HepG2 (cell line): Measurements from ENCODE around the gene NUP88. TPM values are rescaled to one million over a fixed set of nuclear protein-coding genes. Genes with fewer than 3 reads are reported as not detected.

Experiments
- ATAC-seq: fragments of 200-7000 bp; cut with Tn5 transposase; 3 replicates; pipeline ENCODE4 v1.9.1; 2020; ENCODE audit warnings: mild to moderate bottlenecking, moderate library complexity
- BruUV-seq: library from RNA; stranded (reverse); fragments of 400-500 nt; replicated peaks from 2 replicates; lab custom pipeline; 2021; lab: Mats Ljungman, UMichigan
- CTCF ChIA-PET: fragments of 300-600 bp; formaldehyde crosslinking; extraction: SDS; loops from one replicate; lab custom pipeline; 2021; ENCODE audit warnings: low total read pairs, inconsistent platforms, low intra/inter-chr PET ratio; lab: Yijun Ruan, JAX
- POLR2A ChIA-PET: fragments of 350-600 bp; sonication (Branson Sonifier 250); formaldehyde crosslinking; loops from one replicate; lab custom pipeline; 2020; ENCODE audit warnings: antibody characterized with exemption, inconsistent platforms; lab: Yijun Ruan, JAX
- DNase-seq: peaks from one replicate; pipeline ENCODE4 v3.0.0-alpha.2; 2015; ENCODE audit warnings: low spot score
- FAIRE-seq: peaks from 3 replicates; lab custom pipeline; 2011; peaks lifted over from hg19 to GRCh38; lab: Jason Lieb, UNC
- H2AFZ ChIP-seq: one replicate; pipeline ENCODE4 v1.6.1; 2011; ENCODE audit warnings: low read length, inconsistent platforms
- H3K27ac ChIP-seq: fragments of 300-600 bp; 3 replicates; pipeline ENCODE4 v1.8.0; 2011; ENCODE audit warnings: mixed run types, mild to moderate bottlenecking, mixed read lengths, low read length, inconsistent platforms; ENCODE audit not compliant: insufficient read depth; ENCODE audit errors: extremely low read length
- H3K27me3 ChIP-seq, 2 experiments: fragments of 200-600 bp in 1 of 2; 2 replicates in 1 of 2; 3 replicates in 1 of 2; pipeline versions ENCODE4 v1.6.0 to v1.8.0; 2011; ENCODE audit warnings: low read length in 2 of 2, mild to moderate bottlenecking in 2 of 2, moderate library complexity in 2 of 2, inconsistent platforms in 1 of 2; ENCODE audit not compliant: insufficient read depth in 2 of 2, control insufficient read depth in 1 of 2
- H3K36me3 ChIP-seq, 2 experiments: fragments of 200-600 bp in 1 of 2; replicated peaks in 1 of 2; 2 replicates in 1 of 2; 3 replicates in 1 of 2; pipeline versions ENCODE4 v1.5.1 to v1.8.0; 2011; ENCODE audit warnings: low read length in 2 of 2, inconsistent platforms in 1 of 2; ENCODE audit not compliant: insufficient read depth in 2 of 2, control insufficient read depth in 1 of 2
- H3K4me1 ChIP-seq: 2 replicates; pipeline ENCODE4 v1.5.1; 2012; ENCODE audit warnings: low read length, inconsistent platforms; ENCODE audit not compliant: insufficient read depth
- H3K4me2 ChIP-seq: 2 replicates; pipeline ENCODE4 v1.6.0; 2011; ENCODE audit warnings: low read depth, low read length, inconsistent platforms
- H3K4me3 ChIP-seq, 3 experiments: fragments of 200-600 bp in 1 of 3; sonication (generic), shearing (Covaris generic) in 1 of 3; replicated peaks in 1 of 3; 2 replicates each; pipeline ENCODE4 v1.5.1; 2011 to 2016; ENCODE audit warnings: low read length in 3 of 3, inconsistent platforms in 2 of 3, low read depth in 2 of 3, mild to moderate bottlenecking in 2 of 3, control low read depth in 1 of 3, mixed read lengths in 1 of 3; ENCODE audit not compliant: insufficient read depth in 1 of 3
- H3K79me2 ChIP-seq: one replicate; pipeline ENCODE4 v1.6.1; 2011; ENCODE audit warnings: low read length, inconsistent platforms; ENCODE audit not compliant: insufficient read depth
- H3K9ac ChIP-seq: 2 replicates; pipeline ENCODE4 v1.6.0; 2011; ENCODE audit warnings: mild to moderate bottlenecking, low read depth, low read length, inconsistent platforms; ENCODE audit not compliant: insufficient read depth
- H3K9me3 ChIP-seq: 2 replicates; pipeline ENCODE4 v1.5.1; 2012; ENCODE audit warnings: mild to moderate bottlenecking, low read length
- H4K20me1 ChIP-seq: 2 replicates; pipeline ENCODE4 v1.6.0; 2011; ENCODE audit warnings: inconsistent platforms, mild to moderate bottlenecking, low read length, moderate library complexity; ENCODE audit not compliant: insufficient read depth
- CBX1 ChIP-seq: IDR thresholded peaks from one replicate; pipeline ENCODE4 v1.6.1; 2016; ENCODE audit warnings: antibody characterized with exemption, low read depth
- SRF ChIP-seq: IDR thresholded peaks from 2 replicates; pipeline ENCODE4 v1.6.1; 2011; ENCODE audit warnings: mild to moderate bottlenecking, low read depth, low read length, moderate library complexity
- ZBTB40 ChIP-seq, 2 experiments: fragments of 450-650 bp in 1 of 2; sonication (generic) in 1 of 2; formaldehyde crosslinking in 1 of 2; IDR thresholded peaks; 2 replicates each; pipeline versions ENCODE4 v1.6.1 to v1.8.0; 2016 to 2022; ENCODE audit warnings: antibody characterized with exemption in 1 of 2, mild to moderate bottlenecking in 1 of 2, missing genetic modification reagents in 1 of 2
- ZFP37 ChIP-seq: sonication (generic); formaldehyde crosslinking; IDR thresholded peaks from 2 replicates; pipeline ENCODE4 v1.4.0; 2020; ENCODE audit warnings: missing genetic modification reagents, borderline replicate concordance
- ZKSCAN8 ChIP-seq: IDR thresholded peaks from 2 replicates; pipeline ENCODE4 v1.6.1; 2016; ENCODE audit warnings: borderline replicate concordance, missing genetic modification reagents, missing compliant biosample characterization
- ZNF232 ChIP-seq: sonication (generic); formaldehyde crosslinking; IDR thresholded peaks from 2 replicates; pipeline ENCODE4 v1.4.0; 2020; ENCODE audit warnings: missing genetic modification reagents, borderline replicate concordance
- ZNF543 ChIP-seq: sonication (generic); formaldehyde crosslinking; IDR thresholded peaks from 2 replicates; pipeline ENCODE4 v1.4.0; 2020; ENCODE audit warnings: mild to moderate bottlenecking, missing genetic modification reagents
- WGBS: methylation state at CpG from one replicate; pipeline ENCODE4 v1.1.6; 2017; ENCODE audit warnings: low lambda C conversion rate; 5-methylcytosine and 5-hydroxymethylcytosine counted together
- in situ Hi-C: cut with HindIII; loops from 2 replicates; pipeline ENCODE4 v1.10.0; 2017; ENCODE audit warnings: low pct_unique_long_range_greater_than_20kb; ENCODE audit not compliant: extremely low pct_ligation_motif_present
- intact Hi-C: fragments of 100-400 bp; cut with micrococcal nuclease; formaldehyde crosslinking; loops from one replicate; pipeline ENCODE4 v1.10.0; 2022; ENCODE audit not compliant: unreplicated experiment
- polyA plus RNA-seq, 8 experiments: library from polyadenylated mRNA; depleted of rRNA in 3 of 8; stranded (reverse) in 7 of 8; unstranded in 1 of 8; fragments of >200 nt; fragmentation: Illumina TruSeq in 4 of 8; extraction: Trizol in 4 of 8; gene quantifications; 2 replicates each; pipeline versions ENCODE4 v1.2.1 to v1.2.3, GENCODE V29; 2011 to 2016; ENCODE audit warnings: low read depth in 4 of 8, missing spikeins in 1 of 8, mixed read lengths in 1 of 8; ENCODE audit not compliant: insufficient read depth in 1 of 8
- total RNA-seq, 5 experiments: library from RNA; depleted of rRNA; stranded (reverse); fragments of >200 nt; fragmentation: Illumina TruSeq; extraction: Trizol; gene quantifications; 2 replicates each; pipeline ENCODE4 v1.2.3, GENCODE V29; 2016; ENCODE audit warnings: low read depth in 1 of 5
- TF ChIP-seq, protein P1 (sequence below): sonication (generic); formaldehyde crosslinking; IDR thresholded peaks from 2 replicates; pipeline ENCODE4 v1.4.0; 2020; ENCODE audit warnings: mild to moderate bottlenecking, low read depth, missing genetic modification reagents
- TF ChIP-seq, protein P2 (sequence below): sonication (generic); formaldehyde crosslinking; IDR thresholded peaks from 2 replicates; pipeline ENCODE4 v1.8.0; 2022; ENCODE audit warnings: mild to moderate bottlenecking, missing genetic modification reagents, moderate library complexity

Gene NUP88
- total and polyA plus RNA-seq, 2 of the 13 experiments (the other 11 are each of a cell fraction or from before 2014, with no cell fraction given): 48.2 to 130 TPM

DNA sequence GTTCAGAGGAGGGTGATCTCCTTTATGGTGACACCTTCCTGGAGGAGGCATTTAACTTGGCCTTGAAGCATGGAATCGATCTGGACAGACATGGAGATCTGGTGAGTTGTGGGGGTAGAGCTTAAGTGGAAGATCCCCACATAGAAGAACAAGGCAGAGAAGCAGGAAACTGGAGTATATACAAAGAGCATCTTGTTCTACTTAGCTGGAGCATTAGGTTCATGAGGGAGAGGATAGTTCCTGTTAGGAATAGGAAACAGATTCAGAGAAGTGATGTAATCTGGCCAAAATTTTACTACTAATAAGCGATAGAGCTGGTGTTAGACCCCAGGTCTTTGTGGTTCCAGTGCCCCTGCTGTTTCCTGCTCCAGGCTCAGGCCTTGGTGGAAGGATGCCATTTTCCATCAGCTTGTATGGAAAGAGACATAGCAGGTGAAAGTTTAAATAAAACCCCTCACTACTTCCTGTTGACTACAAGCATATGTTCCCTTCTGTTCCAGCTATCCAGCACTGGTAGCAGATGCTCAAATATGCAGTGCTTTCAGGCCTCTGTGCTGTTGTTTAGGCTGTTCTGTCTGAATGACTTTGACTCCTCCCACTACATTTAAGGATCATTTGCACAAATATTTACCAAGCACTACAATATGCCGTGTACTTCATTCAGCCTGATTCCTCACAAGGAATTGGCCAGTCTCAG, 9.9 kb upstream of the NUP88 start:
- no peak overlapping the region for H2AFZ ChIP-seq
- intact Hi-C loops: no loop called here
- H3K27ac ChIP-seq: no peak overlapping the region
- H3K4me1 ChIP-seq: peaks cover 13% of the 10 kb centered on the region
- DNase-seq: no peak
- H3K9ac ChIP-seq: no peak overlapping the region
- H3K79me2 ChIP-seq: peaks cover 5% of the 10 kb centered on the region
- H3K4me3 ChIP-seq: no peak overlapping the region
- no peak overlapping the region for H3K4me2 ChIP-seq
- no peaks in the 10 kb centered on the region; the same call in 1 of the 2 replicates for H4K20me1 ChIP-seq
- ChIA-PET POLR2A (interaction anchor here (1.6 to 5.4 kb wide), 2 partner anchors 10 kb away, joined by 5 to 30 read pairs; partner anchors contain the start of genes C1QBP, NUP88 and RPAIN), CTCF (no interaction called here)
- no peak for ATAC-seq
- peaks cover 32 to 78% of the 10 kb centered on the region in 2 experiments for H3K36me3 ChIP-seq
- WGBS: 88% methylated on average over 3 of the region's 3 CpGs
- in situ Hi-C loops: no loop called here
- BruUV-seq: no TSS peak
- FAIRE-seq: no peak
- no peaks in the 10 kb centered on the region for H3K27me3 ChIP-seq
- H3K9me3 ChIP-seq: no peaks in the 10 kb centered on the region
- TF ChIP-seq, protein P1, sequence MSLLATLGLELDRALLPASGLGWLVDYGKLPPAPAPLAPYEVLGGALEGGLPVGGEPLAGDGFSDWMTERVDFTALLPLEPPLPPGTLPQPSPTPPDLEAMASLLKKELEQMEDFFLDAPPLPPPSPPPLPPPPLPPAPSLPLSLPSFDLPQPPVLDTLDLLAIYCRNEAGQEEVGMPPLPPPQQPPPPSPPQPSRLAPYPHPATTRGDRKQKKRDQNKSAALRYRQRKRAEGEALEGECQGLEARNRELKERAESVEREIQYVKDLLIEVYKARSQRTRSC (CRISPR knock-in tag): no peak
- TF ChIP-seq ZFP37 (CRISPR knock-in tag) (no peak), ZBTB40 (IDR thresholded peaks at IDR 0.05) (no peak), ZBTB40 (CRISPR knock-in tag; IDR thresholded peaks at IDR 0.05) (no peak), CBX1 (no peak), SRF (no peak), ZKSCAN8 (CRISPR knock-in tag) (no peak), ZNF232 (CRISPR knock-in tag) (no peak), ZNF543 (CRISPR knock-in tag) (no peak)
- TF ChIP-seq, protein P2, sequence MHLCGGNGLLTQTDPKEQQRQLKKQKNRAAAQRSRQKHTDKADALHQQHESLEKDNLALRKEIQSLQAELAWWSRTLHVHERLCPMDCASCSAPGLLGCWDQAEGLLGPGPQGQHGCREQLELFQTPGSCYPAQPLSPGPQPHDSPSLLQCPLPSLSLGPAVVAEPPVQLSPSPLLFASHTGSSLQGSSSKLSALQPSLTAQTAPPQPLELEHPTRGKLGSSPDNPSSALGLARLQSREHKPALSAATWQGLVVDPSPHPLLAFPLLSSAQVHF (CRISPR knock-in tag): no peak
